LoVo (cell line): ENCODE data around the gene PPM1L.

Source experiments
- DNase-seq: peaks from one replicate; pipeline ENCODE4 v3.0.0-alpha.2; 2016; ENCODE audit warnings: low spot score

The PPM1L gene

DNA sequence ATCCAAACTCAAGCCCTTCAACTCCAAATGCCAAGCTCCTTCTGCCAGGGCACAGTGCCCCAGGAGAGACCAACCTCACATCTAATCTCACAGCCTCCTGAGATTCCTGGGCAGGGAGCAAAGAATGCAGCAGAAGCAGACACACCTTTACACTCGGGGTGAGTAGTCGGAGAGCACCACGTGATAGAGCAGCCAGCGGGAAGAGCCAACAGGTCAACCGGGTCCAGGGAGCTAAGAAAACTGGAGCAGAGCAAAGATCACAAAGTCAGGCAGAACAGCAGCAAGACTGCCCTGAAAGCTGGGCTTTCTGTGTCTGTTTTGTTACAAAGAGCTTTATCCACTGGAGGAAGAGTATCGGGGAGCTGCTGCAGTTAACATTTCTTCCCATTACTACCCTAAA lies 345.0 kb downstream of the PPM1L start:
- peak; percentile 60 for DNase-seq

- DNase-seq, result no peak
These were observed 345.6 kb downstream of the PPM1L start for GRCh38 chr3:161101609-161102008.

GRCh38 chr3:161103776-161104385 lies 347.9 kb downstream of the PPM1L start:
- no peak for DNase-seq

- DNase-seq, result no peak
These were observed 348.8 kb downstream of the PPM1L start, which contains the start of gene B3GALNT1 for GRCh38 chr3:161104561-161105551. Gene B3GALNT1 (minus strand): TSS chr3:161105349. CDS start chr3:161086754, 18,595 bp downstream.

- no peak for DNase-seq
These were observed 351.3 kb downstream of the PPM1L start for GRCh38 chr3:161107311-161107710.

- peak; percentile 16 for DNase-seq
These were observed 352.8 kb downstream of the PPM1L start for GRCh38 chr3:161108840-161109239.

GRCh38 chr3:161117646-161118045 lies 361.6 kb downstream of the PPM1L start:
- no peak for DNase-seq

DNA sequence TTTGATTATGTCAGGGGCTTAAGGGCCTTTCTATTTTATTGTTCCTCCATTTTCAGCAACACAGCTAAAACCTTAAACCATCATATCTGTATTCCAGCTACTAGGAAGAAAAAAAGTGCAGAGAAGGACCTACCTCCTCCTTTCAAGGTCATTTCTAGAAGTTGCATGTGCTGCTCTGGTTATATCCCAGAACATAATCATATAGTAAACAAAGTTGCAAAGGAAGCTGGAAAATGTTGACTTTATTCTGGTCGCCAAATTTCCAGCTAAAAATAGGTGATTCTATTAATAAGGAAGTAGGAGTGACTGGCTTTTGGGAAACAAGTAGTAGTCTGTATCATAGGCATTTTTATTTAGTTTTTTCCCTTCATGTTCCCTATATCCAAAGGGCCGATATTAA lies 370.5 kb downstream of the PPM1L start:
- DNase-seq, result no peak
